DND-41 (cell line): ENCODE data around the gene NGLY1.

Source experiments
- ATAC-seq: fragments of 200-7000 bp; cut with Tn5 transposase; 3 replicates; pipeline ENCODE4 v1.9.1; 2021; ENCODE audit warnings: low read depth; ENCODE audit not compliant: insufficient read depth
- DNase-seq: peaks from one replicate; pipeline ENCODE4 v3.0.0-alpha.2; 2020
- H2AFZ ChIP-seq: 2 replicates; pipeline ENCODE4 v1.6.0; 2012; ENCODE audit warnings: low read depth, low read length
- H3K27ac ChIP-seq: 2 replicates; pipeline ENCODE4 v1.5.1; 2012; ENCODE audit warnings: low read length, inconsistent platforms
- H3K27me3 ChIP-seq: fragments of 200-600 bp; sonication (generic); 2 replicates; pipeline ENCODE4 v1.6.0; 2012; ENCODE audit warnings: low read length, mild to moderate bottlenecking, inconsistent platforms; ENCODE audit not compliant: insufficient read depth, poor library complexity
- H3K36me3 ChIP-seq: 2 replicates; pipeline ENCODE4 v1.5.1; 2012; ENCODE audit warnings: low read length, inconsistent platforms; ENCODE audit not compliant: insufficient read depth
- H3K4me1 ChIP-seq: 2 replicates; pipeline ENCODE4 v1.5.1; 2012; ENCODE audit warnings: mild to moderate bottlenecking, low read length; ENCODE audit not compliant: insufficient read depth
- H3K4me2 ChIP-seq: 2 replicates; pipeline ENCODE4 v1.6.0; 2012; ENCODE audit warnings: mild to moderate bottlenecking, moderate library complexity, low read length, inconsistent platforms; ENCODE audit not compliant: insufficient read depth
- H3K4me3 ChIP-seq, 2 experiments: fragments of 200-600 bp in 1 of 2; shearing (Covaris generic) in 1 of 2; 2 replicates each; pipeline ENCODE4 v1.5.1; 2012 to 2016; ENCODE audit warnings: inconsistent platforms in 2 of 2, low read length in 2 of 2, mild to moderate bottlenecking in 2 of 2, low read depth in 1 of 2, moderate library complexity in 1 of 2
- H3K79me2 ChIP-seq: 2 replicates; pipeline ENCODE4 v1.6.0; 2012; ENCODE audit warnings: low read length, inconsistent platforms; ENCODE audit not compliant: insufficient read depth
- H3K9ac ChIP-seq: 2 replicates; pipeline ENCODE4 v1.6.0; 2012; ENCODE audit warnings: low read depth, mild to moderate bottlenecking, inconsistent platforms, low read length, moderate library complexity
- H3K9me3 ChIP-seq: 2 replicates; pipeline ENCODE4 v1.5.1; 2012; ENCODE audit warnings: low read length, moderate library complexity, mild to moderate bottlenecking, inconsistent platforms; ENCODE audit not compliant: insufficient read depth, severe bottlenecking
- H4K20me1 ChIP-seq: 2 replicates; pipeline ENCODE4 v1.6.0; 2012; ENCODE audit warnings: low read length; ENCODE audit not compliant: insufficient read depth
- EZH2 ChIP-seq: IDR thresholded peaks from 3 replicates; pipeline ENCODE4 v1.6.1; 2012; ENCODE audit warnings: borderline replicate concordance, low read depth, mild to moderate bottlenecking, moderate library complexity, low read length, inconsistent platforms; ENCODE audit not compliant: severe bottlenecking
- TF ChIP-seq, protein P1 (sequence below): IDR thresholded peaks from 2 replicates; pipeline ENCODE4 v1.5.1; 2012; ENCODE audit warnings: borderline replicate concordance, low read length, moderate library complexity, mild to moderate bottlenecking; ENCODE audit not compliant: poor library complexity, severe bottlenecking; ENCODE audit errors: extremely low read depth

The NGLY1 gene

DNA sequence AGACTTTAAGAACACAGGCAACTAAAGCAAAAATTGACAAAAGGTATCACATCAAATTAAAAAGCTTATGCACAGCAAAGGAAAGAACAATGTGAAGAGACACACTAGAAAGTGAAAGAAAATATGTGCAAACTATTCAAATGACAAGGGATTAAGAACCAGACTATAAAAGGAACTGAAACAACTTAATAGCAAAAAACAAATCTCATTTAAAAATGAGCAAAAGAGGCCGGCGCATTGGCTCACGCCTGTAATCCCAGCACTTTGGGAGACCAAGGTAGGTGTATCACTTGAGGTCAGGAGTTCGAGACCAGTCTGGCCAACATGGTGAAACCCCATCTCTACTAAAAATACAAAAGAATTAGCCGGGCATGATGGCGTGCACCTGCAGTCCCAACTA lies 14.4 kb downstream of the NGLY1 start:
- DNase-seq (no peak), ATAC-seq (no peak)
- Histone ChIP-seq H4K20me1 (peaks cover 9% of the 10 kb centered on the region; the same call in 1 of the 2 replicates), H3K36me3 (peaks cover 40% of the 10 kb centered on the region), H3K4me3 (no peak overlapping the region), H3K9ac (no peak overlapping the region), H3K27me3 (no peaks in the 10 kb centered on the region), H3K9me3 (no peaks in the 10 kb centered on the region), H3K4me1 (no peaks in the 10 kb centered on the region), H3K27ac (no peak overlapping the region), H3K4me2 (no peak overlapping the region), H3K79me2 (peaks cover 72% of the 10 kb centered on the region), H2AFZ (no peak overlapping the region)
- TF ChIP-seq, protein P1, sequence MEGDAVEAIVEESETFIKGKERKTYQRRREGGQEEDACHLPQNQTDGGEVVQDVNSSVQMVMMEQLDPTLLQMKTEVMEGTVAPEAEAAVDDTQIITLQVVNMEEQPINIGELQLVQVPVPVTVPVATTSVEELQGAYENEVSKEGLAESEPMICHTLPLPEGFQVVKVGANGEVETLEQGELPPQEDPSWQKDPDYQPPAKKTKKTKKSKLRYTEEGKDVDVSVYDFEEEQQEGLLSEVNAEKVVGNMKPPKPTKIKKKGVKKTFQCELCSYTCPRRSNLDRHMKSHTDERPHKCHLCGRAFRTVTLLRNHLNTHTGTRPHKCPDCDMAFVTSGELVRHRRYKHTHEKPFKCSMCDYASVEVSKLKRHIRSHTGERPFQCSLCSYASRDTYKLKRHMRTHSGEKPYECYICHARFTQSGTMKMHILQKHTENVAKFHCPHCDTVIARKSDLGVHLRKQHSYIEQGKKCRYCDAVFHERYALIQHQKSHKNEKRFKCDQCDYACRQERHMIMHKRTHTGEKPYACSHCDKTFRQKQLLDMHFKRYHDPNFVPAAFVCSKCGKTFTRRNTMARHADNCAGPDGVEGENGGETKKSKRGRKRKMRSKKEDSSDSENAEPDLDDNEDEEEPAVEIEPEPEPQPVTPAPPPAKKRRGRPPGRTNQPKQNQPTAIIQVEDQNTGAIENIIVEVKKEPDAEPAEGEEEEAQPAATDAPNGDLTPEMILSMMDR: no peak
- no peak for TF ChIP-seq EZH2

DNA sequence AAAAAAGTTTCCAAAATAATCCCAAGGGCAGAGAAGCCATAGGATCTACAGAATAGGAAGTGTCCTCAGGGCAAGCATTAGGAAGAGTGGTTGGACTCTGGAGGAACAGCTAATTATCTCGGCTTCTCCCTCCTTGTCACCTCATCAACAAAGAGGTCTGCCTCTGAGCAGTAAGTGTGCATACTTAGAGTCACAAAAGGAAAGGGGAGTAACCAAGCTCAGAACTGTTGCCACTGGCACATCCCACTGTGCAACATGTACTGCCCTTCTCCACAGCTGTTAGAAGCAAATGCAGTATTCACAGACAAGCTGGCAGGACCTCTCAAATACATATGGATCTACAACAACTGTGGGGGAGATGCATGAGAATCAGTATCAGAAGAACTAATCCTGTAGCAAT lies 31.5 kb downstream of the NGLY1 start:
- DNase-seq (no peak), ATAC-seq (no peak)
- Histone ChIP-seq H3K9me3 (no peaks in the 10 kb centered on the region), H3K4me3 (no peak overlapping the region), H3K4me2 (no peak overlapping the region), H3K9ac (no peak overlapping the region), H4K20me1 (peaks cover 3% of the 10 kb centered on the region; the same call in 1 of the 2 replicates), H3K79me2 (peaks cover 18% of the 10 kb centered on the region; the same call in 1 of the 2 replicates), H3K27me3 (no peaks in the 10 kb centered on the region), H3K27ac (no peak overlapping the region), H2AFZ (no peak overlapping the region), H3K36me3 (peaks cover 80% of the 10 kb centered on the region), H3K4me1 (no peaks in the 10 kb centered on the region)
- no peak for TF ChIP-seq EZH2
- TF ChIP-seq, protein P1: no peak

DNA sequence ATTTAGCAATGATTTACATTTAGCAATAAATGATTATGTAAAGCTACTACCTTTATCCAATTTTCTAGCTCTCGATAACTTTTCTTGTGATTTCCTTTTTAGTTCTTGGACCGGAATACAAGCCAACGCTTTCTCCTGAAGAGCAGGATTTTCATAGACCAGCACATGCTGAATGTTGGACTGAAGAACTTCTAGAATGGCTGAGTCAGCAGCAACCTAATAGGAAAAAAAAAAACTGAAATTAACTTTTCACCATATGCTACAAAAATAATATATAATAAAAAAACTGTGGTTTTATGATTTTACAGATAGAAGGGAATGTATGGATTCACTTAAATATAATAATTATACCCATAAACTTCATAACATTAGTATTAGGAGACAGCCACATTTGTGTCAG lies 32.2 kb downstream of the NGLY1 start:
- H3K36me3 ChIP-seq: peaks cover 79% of the 10 kb centered on the region
- H3K9ac ChIP-seq: no peak overlapping the region
- H3K27ac ChIP-seq: no peak overlapping the region
- no peaks in the 10 kb centered on the region for H3K4me1 ChIP-seq
- no peak for TF ChIP-seq EZH2
- TF ChIP-seq, protein P1: no peak
- H2AFZ ChIP-seq: no peak overlapping the region
- no peaks in the 10 kb centered on the region for H3K27me3 ChIP-seq
- no peaks in the 10 kb centered on the region for H3K9me3 ChIP-seq
- ATAC-seq (no peak), DNase-seq (no peak)
- H3K79me2 ChIP-seq: peaks cover 18% of the 10 kb centered on the region; the same call in 1 of the 2 replicates
- no peak overlapping the region for H3K4me2 ChIP-seq
- H3K4me3 ChIP-seq: no peak overlapping the region
- peaks cover 3% of the 10 kb centered on the region; the same call in 1 of the 2 replicates for H4K20me1 ChIP-seq

DNA sequence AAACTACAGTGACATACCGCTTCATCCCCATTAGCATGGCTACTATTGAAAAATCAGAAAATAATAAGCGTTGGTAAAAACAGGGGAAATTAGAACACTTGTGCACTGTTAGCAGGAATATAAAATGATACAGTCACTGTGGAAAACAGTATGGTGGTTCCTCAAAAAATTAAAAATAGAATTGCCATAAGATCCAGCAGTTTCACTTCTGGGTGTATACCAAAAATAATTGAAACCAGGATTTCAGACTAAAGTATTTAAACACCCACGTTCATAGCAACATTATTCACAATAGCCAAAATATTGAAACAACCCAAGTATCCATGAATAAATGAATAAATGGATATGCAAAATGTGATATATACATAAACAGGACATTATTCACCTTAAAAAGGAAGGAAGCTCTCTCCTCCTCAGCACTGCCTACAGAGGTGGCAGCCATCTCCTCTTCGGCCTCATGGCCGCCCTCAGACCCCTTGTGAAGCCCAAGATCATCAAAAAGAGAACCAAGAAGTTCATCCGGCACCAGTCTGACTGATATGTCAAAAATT lies 34.1 kb downstream of the NGLY1 start:
- Histone ChIP-seq H3K79me2 (peaks cover 15% of the 10 kb centered on the region; the same call in 1 of the 2 replicates), H3K27ac (no peak overlapping the region), H3K36me3 (peaks cover 84% of the 10 kb centered on the region), H3K4me2 (no peak overlapping the region), H2AFZ (no peak overlapping the region), H4K20me1 (peaks cover 3% of the 10 kb centered on the region; the same call in 1 of the 2 replicates), H3K4me3 (no peak overlapping the region), H3K9me3 (no peaks in the 10 kb centered on the region), H3K9ac (no peak overlapping the region), H3K27me3 (no peaks in the 10 kb centered on the region), H3K4me1 (no peaks in the 10 kb centered on the region)
- TF ChIP-seq, protein P1: no peak
- TF ChIP-seq EZH2: no peak
- DNase-seq (no peak), ATAC-seq (no peak)
